ENCODE measurements around the gene RHOF.

Gene RHOF

DNA sequence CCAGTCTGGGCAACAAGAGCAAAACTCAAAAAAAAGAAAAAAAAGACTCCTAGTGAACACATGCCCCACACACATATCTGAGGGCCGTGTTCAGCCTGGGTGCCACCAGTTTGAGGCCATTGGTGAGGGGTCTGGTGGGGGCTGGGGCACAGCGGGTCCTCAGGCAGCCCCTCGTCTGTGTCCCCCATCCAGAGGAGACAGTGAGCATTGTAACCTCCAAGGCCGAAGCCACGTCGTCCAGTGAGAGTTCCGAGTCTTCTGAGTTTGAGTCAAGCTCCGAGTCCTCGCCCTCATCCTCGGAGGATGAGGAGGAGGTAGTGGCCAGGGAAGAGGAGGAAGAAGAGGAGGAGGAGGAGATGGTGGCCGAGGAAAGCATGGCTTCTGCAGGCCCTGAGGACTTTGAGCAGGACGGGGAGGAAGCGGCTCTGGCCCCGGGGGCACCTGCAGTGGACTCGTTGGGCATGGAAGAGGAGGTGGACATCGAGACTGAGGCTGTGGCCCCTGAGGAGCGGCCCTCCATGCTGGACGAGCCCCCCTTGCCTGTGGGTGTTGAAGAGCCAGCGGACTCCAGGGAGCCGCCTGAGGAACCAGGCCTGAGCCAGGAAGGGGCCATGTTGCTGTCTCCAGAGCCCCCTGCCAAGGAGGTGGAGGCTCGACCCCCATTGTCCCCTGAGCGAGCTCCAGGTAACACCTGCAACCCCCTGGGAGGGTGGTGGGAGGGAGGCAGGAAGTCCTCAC is 25.9 kb upstream of the RHOF start:
- no peak for DNase-seq

DNA sequence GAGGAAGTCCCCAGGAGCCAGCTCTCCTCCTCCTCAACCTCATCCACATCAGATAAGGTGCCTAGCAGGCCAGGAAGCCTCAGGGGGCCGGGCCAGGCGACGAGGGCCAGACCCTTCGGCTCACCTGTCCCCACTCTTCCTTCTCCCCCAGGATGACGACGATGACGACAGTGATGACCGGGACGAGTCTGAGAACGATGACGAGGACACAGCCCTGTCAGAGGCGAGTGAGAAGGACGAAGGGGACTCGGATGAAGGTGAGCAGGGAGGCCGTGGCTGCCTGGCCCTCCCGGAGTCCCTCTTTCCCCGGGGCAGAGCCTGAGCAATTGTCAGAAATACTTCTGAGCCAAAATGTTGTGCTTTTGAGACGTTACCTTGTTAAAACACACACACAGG is 24.2 kb upstream of the RHOF start:
- DNase-seq: no peak

DNA sequence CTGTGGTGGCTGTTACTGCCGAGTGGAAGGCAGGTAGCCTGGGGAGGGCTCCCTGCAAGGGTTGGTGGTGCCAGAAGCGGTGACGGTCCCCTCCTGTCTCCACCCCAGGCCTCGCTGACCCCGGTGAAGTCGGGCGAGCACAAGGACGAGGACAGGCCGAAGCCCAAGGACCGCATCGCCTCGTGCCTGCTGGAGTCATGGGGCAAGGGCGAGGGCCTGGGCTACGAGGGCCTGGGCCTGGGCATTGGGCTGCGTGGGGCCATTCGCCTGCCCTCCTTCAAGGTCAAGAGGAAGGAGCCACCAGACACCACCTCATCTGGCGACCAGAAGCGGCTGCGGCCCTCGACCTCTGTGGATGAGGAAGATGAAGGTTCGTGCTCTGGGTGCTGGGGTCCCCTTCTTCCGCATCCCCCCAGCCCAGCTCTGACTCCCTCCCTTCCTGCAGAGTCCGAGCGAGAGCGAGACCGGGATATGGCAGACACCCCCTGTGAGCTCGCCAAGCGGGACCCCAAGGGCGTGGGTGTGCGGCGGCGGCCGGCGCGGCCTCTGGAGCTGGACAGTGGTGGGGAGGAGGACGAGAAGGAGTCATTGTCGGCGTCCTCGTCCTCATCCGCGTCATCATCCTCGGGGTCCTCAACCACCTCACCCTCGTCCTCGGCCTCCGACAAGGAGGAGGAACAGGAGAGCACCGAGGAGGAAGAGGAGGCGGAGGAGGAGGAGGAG is 23.6 kb upstream of the RHOF start:
- DNase-seq: no peak

DNA sequence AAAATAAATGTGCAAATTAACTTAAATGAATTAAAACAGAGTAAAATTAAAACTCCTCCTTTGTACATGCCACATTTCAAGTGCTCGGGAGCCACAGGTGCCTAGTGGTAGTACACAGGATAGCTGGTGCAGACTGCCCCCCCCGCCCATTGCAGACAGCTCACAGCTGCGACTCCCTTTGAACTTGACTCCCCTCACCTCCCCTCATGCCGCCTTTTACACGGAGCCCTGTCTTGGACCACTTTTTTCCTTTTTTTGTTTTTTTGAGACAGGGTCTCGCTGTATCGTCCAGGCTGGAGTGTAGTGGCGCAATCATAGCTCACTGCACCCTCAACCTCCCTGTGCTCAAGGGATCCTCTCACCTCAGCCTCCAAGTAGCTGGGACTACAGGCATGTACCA is 21.8 kb upstream of the RHOF start:
- DNase-seq: no peak

- DNase-seq: no peak
These were observed 21.1 kb upstream of the RHOF start for GRCh38 chr12:121814429-121815119.

DNA sequence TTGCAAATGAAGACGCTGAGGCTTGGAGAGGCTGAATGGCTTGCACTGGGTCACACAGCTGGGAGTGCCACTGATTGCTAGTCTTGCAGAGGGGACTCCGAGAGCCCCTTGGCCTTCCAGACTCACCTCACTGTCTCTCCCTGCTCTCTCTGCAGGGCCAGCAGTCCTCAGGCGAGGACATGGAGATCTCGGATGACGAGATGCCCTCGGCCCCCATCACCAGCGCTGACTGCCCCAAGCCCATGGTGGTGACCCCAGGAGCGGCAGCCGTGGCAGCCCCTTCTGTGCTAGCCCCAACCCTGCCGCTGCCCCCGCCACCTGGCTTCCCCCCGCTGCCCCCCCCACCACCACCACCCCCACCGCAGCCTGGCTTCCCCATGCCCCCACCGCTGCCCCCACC is 20.5 kb upstream of the RHOF start:
- DNase-seq: no peak

GRCh38 chr12:121812921-121813896 is 19.7 kb upstream of the RHOF start:
- DNase-seq: no peak

DNA sequence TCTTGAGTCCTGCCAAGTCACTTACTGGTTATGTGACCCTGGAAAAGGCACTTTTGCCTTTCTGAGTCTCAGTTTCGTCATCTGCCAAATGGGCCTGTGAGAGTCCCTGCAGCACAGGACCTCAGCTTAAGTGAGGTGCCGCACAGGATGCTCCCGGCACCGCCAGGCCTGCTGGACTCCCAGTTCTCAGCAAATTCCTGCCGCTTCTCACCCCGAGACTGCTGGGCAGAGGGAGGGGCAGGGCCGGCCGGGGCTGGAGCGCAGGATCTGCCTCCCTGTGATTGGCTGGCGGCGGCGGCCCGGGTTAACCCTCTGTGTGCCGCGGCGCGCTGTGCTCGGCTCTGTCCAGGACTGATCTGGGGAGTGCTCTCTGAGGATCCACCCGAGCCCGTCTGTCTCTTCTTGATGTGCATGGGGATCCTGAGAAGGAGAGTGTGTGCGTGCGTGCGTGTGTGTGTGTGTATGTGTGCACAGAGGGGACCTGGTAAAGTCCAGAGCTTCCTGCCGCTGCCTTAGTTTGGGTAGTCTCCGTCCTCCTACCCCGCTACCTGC is 18.9 kb upstream of the RHOF start:
- DNase-seq: no peak

GRCh38 chr12:121811434-121812319 is 18.2 kb upstream of the RHOF start:
- no peak for DNase-seq

GRCh38 chr12:121810833-121811433 is 17.4 kb upstream of the RHOF start:
- no peak for DNase-seq

- DNase-seq: no peak
These were observed 16.8 kb upstream of the RHOF start for GRCh38 chr12:121810234-121810817.

GRCh38 chr12:121809712-121810116 is 16.2 kb upstream of the RHOF start:
- DNase-seq: no peak

DNA sequence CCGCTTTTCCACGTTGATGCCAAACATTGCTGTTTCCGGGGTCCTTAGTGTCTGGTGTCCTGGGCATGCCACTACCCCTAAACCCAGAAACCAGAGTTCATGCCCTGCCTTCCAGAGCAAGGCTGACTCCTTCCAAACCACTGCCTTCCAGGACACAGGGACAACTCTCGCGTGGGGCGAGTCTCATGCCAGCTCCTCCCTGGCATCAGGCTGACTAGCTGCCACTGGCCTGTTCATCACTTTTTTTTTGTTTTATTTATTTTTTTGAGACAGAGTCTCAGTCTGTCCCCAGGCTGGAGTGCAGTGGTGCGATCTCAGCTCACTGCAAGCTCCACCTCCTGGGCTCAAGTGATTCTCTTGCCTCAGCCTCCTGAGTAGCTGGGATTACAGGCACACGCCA is 15.1 kb upstream of the RHOF start:
- DNase-seq: no peak

GRCh38 chr12:121807642-121808347 is 14.3 kb upstream of the RHOF start:
- DNase-seq: no peak

DNA sequence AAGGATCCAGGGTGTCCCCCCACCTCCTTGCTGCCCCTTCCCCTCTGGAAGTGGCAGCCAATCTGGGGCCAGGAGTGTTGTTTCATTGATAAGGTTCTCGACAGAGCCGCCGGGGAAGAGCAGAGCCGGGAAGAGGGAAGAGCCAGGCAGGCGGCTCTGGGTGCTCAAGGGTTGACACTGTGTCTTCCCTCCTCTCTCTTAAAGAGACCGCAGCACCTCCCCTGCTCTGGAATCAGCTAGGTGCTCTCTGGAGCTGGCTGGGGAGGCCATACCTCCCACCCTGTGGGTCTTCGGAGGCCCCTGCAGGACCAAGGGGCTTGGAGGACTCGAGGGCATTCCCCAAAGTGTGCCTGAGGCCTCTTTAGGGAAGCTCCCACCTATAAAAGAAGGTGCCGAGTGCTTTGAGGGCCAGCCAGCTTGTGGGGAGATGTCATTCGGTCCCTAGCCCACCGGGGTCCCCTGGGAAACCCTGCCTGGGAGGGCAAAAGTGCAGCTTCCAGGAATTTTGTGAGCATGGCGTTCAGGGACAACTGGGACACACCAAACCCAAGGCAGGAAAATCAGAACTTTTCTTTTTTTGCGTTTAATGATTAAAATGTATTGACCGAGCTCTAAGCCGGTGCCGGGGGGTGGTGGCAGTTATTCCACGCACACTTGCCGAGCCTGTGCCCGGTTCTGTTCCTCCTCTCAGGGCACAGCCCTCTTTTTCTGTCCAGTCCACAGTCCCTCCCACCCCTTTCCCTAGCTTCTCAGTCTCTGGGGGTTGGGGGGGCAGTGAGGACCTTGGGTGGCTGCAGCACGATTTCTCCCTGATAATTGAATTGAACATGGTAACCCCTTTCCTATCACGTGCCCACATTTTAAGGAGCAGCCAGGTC is 13.3 kb upstream of the RHOF start:
- DNase-seq: no peak

- DNase-seq: no peak
These were observed 12.6 kb upstream of the RHOF start for GRCh38 chr12:121806009-121806545.

- DNase-seq: no peak
These were observed 11.9 kb upstream of the RHOF start for GRCh38 chr12:121805171-121806008.
